H9 (cell line): Measurements from ENCODE around the gene DESI2. TPM values are rescaled to one million over a fixed set of nuclear protein-coding genes. Genes with fewer than 3 reads are reported as not detected.
A peak's percentile ranks its signal among the peaks of the same experiment; 100 is the strongest.

ENCODE experiments used
- DNase-seq: peaks from one replicate; pipeline ENCODE4 v3.0.0-alpha.2; 2017
- H2AFZ ChIP-seq: one replicate; pipeline ENCODE4 v1.6.1; 2013; ENCODE audit warnings: mild to moderate bottlenecking, low read length, control low read depth, moderate library complexity
- H2AK5ac ChIP-seq: 2 replicates; pipeline ENCODE4 v1.6.1; 2013; ENCODE audit warnings: low read length, control low read depth, mixed read lengths; ENCODE audit not compliant: insufficient read length
- H2BK120ac ChIP-seq: one replicate; pipeline ENCODE4 v1.6.1; 2013; ENCODE audit warnings: low read depth, mild to moderate bottlenecking, low read length, control low read depth, inconsistent platforms; ENCODE audit not compliant: poor library complexity, severe bottlenecking
- H2BK12ac ChIP-seq: 2 replicates; pipeline ENCODE4 v1.6.1; 2013; ENCODE audit warnings: low read length, control low read depth, mixed read lengths, low read depth; ENCODE audit not compliant: insufficient read length
- H2BK15ac ChIP-seq: 2 replicates; pipeline ENCODE4 v1.6.1; 2013; ENCODE audit warnings: low read depth, low read length, control low read depth
- H2BK20ac ChIP-seq: one replicate; pipeline ENCODE4 v1.6.1; 2013; ENCODE audit warnings: low read depth, mild to moderate bottlenecking, low read length, control low read depth, inconsistent platforms; ENCODE audit not compliant: poor library complexity, severe bottlenecking
- H2BK5ac ChIP-seq: 2 replicates; pipeline ENCODE4 v1.6.1; 2013; ENCODE audit warnings: low read length, control low read depth, mixed read lengths; ENCODE audit not compliant: insufficient read length
- H3K14ac ChIP-seq: 2 replicates; pipeline ENCODE4 v1.6.1; 2013; ENCODE audit warnings: low read length, control low read depth; ENCODE audit not compliant: insufficient read depth
- H3K18ac ChIP-seq: 2 replicates; pipeline ENCODE4 v1.6.1; 2013; ENCODE audit warnings: low read depth, mild to moderate bottlenecking, mixed read lengths, low read length, control low read depth; ENCODE audit not compliant: insufficient read length
- H3K23ac ChIP-seq: 2 replicates; pipeline ENCODE4 v1.6.1; 2013; ENCODE audit warnings: low read length, control low read depth, mixed read lengths, low read depth; ENCODE audit not compliant: insufficient read length
- H3K23me2 ChIP-seq: 2 replicates; pipeline ENCODE4 v1.6.1; 2013; ENCODE audit warnings: low read depth, mild to moderate bottlenecking, mixed read lengths, low read length, control low read depth; ENCODE audit not compliant: insufficient read length, poor library complexity, severe bottlenecking
- H3K27ac ChIP-seq: 2 replicates; pipeline ENCODE4 v1.5.1; 2013; ENCODE audit warnings: low read length, control low read depth, mixed read lengths, low read depth; ENCODE audit not compliant: insufficient read length
- H3K27me3 ChIP-seq: 2 replicates; pipeline ENCODE4 v1.6.1; 2013; ENCODE audit warnings: low read length, control low read depth, inconsistent platforms; ENCODE audit not compliant: insufficient read depth
- H3K4ac ChIP-seq: 2 replicates; pipeline ENCODE4 v1.6.1; 2013; ENCODE audit warnings: low read depth, mild to moderate bottlenecking, control low read depth, inconsistent platforms, low read length, moderate library complexity
- H3K4me1 ChIP-seq: 2 replicates; pipeline ENCODE4 v1.6.1; 2013; ENCODE audit warnings: low read length, control low read depth, inconsistent platforms; ENCODE audit not compliant: insufficient read depth
- H3K4me2 ChIP-seq: 2 replicates; pipeline ENCODE4 v1.6.1; 2013; ENCODE audit warnings: low read length, control low read depth, mixed read lengths; ENCODE audit not compliant: insufficient read length, insufficient read depth
- H3K56ac ChIP-seq: 2 replicates; pipeline ENCODE4 v1.6.1; 2013; ENCODE audit warnings: low read depth, mild to moderate bottlenecking, mixed read lengths, low read length, control low read depth; ENCODE audit not compliant: insufficient read length
- H3K79me1 ChIP-seq: 2 replicates; pipeline ENCODE4 v1.6.1; 2013; ENCODE audit warnings: low read depth, mild to moderate bottlenecking, moderate library complexity, low read length, control low read depth, inconsistent platforms; ENCODE audit not compliant: insufficient read depth, poor library complexity, severe bottlenecking
- H3K79me2 ChIP-seq: 2 replicates; pipeline ENCODE4 v1.6.1; 2013; ENCODE audit warnings: low read length, control low read depth, inconsistent platforms; ENCODE audit not compliant: insufficient read depth
- H3K9ac ChIP-seq: 2 replicates; pipeline ENCODE4 v1.6.1; 2013; ENCODE audit warnings: low read length, control low read depth, mixed read lengths; ENCODE audit not compliant: insufficient read length; ENCODE audit errors: extremely low read depth
- H3K9me3 ChIP-seq: one replicate; pipeline ENCODE4 v1.6.1; 2013; ENCODE audit warnings: low read depth, low read length, inconsistent platforms; ENCODE audit not compliant: control insufficient read depth
- H3T11ph ChIP-seq: one replicate; pipeline ENCODE4 v1.6.1; 2013; ENCODE audit warnings: mild to moderate bottlenecking, low read length, control low read depth, inconsistent platforms
- H4K20me1 ChIP-seq: one replicate; pipeline ENCODE4 v1.6.1; 2013; ENCODE audit not compliant: control insufficient read depth, insufficient read length, insufficient read depth
- H4K5ac ChIP-seq: 2 replicates; pipeline ENCODE4 v1.6.1; 2013; ENCODE audit warnings: low read depth, mild to moderate bottlenecking, mixed read lengths, low read length, control low read depth; ENCODE audit not compliant: insufficient read length
- H4K8ac ChIP-seq: replicated peaks from 2 replicates; pipeline ENCODE4 v1.6.1; 2013; ENCODE audit warnings: low read length, control low read depth, mixed read lengths, low read depth; ENCODE audit not compliant: insufficient read length
- H4K91ac ChIP-seq: 2 replicates; pipeline ENCODE4 v1.6.1; 2013; ENCODE audit warnings: low read depth, mild to moderate bottlenecking, moderate library complexity, mixed read lengths, low read length, control low read depth; ENCODE audit not compliant: insufficient read length
- H3K27ac Mint-ChIP-seq, 3 experiments: 2 replicates in 2 of 3; 3 replicates in 1 of 3; pipeline ENCODE4 v1.8.0; 2020 to 2021; ENCODE audit warnings: mixed read lengths in 3 of 3, mild to moderate bottlenecking in 1 of 3, moderate library complexity in 1 of 3
- H3K27me3 Mint-ChIP-seq: 2 replicates; pipeline ENCODE4 v1.8.0; 2021; ENCODE audit warnings: low read depth, mild to moderate bottlenecking, moderate library complexity, mixed read lengths
- H3K36me3 Mint-ChIP-seq, 3 experiments: 2 replicates in 2 of 3; 3 replicates in 1 of 3; pipeline ENCODE4 v1.8.0; 2020 to 2021; ENCODE audit warnings: low read depth in 3 of 3, mixed read lengths in 3 of 3; ENCODE audit not compliant: insufficient read depth in 1 of 3
- H3K4me1 Mint-ChIP-seq, 2 experiments: 2 replicates each; pipeline ENCODE4 v1.8.0; 2020; ENCODE audit warnings: mixed read lengths in 2 of 2
- H3K4me3 Mint-ChIP-seq, 2 experiments: 2 replicates in 1 of 2; 3 replicates in 1 of 2; pipeline ENCODE4 v1.8.0; 2020 to 2021; ENCODE audit warnings: mild to moderate bottlenecking in 2 of 2, mixed read lengths in 2 of 2, moderate library complexity in 1 of 2
- H3K9me3 Mint-ChIP-seq, 2 experiments: 2 replicates in 1 of 2; 3 replicates in 1 of 2; pipeline ENCODE4 v1.8.0; 2020; ENCODE audit warnings: mild to moderate bottlenecking in 2 of 2, mixed read lengths in 2 of 2, moderate library complexity in 1 of 2
- CTCF ChIP-seq: fragments of 200-600 bp; sonication (generic); conservative IDR thresholded peaks from 3 replicates; pipeline ENCODE4 v1.8.0; 2021; ENCODE audit warnings: antibody characterized with exemption, mild to moderate bottlenecking
- WGBS: extraction: QIAGEN DNeasy Blood & Tissue Kit; methylation state at CpG from one replicate; pipeline ENCODE4 v1.1.7; 2013; ENCODE audit warnings: missing lambda C conversion rate, low lambda C conversion rate, mixed read lengths; ENCODE audit not compliant: insufficient read length; ENCODE audit errors: extremely low coverage; 5-methylcytosine and 5-hydroxymethylcytosine counted together
- total RNA-seq: library from RNA; stranded (reverse); gene quantifications from 2 replicates; pipeline ENCODE4 v1.2.1, GENCODE V29; 2021

Gene DESI2
- total RNA-seq, 1 experiment from 2014 or later = 89.9 TPM

- Histone ChIP-seq H3K79me2 (no peaks in the 10 kb centered on the region), H2AFZ (no peak overlapping the region)
- no peak for DNase-seq
Observed at GRCh38 chr1:244757091-244757939, 104.4 kb downstream of the DESI2 start.

More at GRCh38 chr1:244757091-244757939, 104.4 kb downstream of the DESI2 start:
- Histone ChIP-seq H2BK5ac (no peak overlapping the region), H2AK5ac (no peak overlapping the region), H3K4me1 (peaks cover 2% of the 10 kb centered on the region; the same call in 1 of the 2 replicates), H3K4ac (no peak overlapping the region), H3K56ac (no peak overlapping the region), H3K23me2 (no peaks in the 10 kb centered on the region), H3K23ac (no peak overlapping the region), H2BK15ac (no peak overlapping the region), H4K8ac (no peak overlapping the region), H3T11ph (no peak overlapping the region), H3K27ac (no peak overlapping the region), H3K9ac (no peak overlapping the region), H3K79me1 (no peaks in the 10 kb centered on the region), H4K91ac (no peak overlapping the region), H3K9me3 (no peaks in the 10 kb centered on the region), H2BK12ac (no peak overlapping the region), H3K14ac (peak overlapping the region; percentile 55; the same call in 1 of the 2 replicates), H3K27me3 (no peaks in the 10 kb centered on the region), H2BK20ac (no peak overlapping the region), H4K20me1 (no peaks in the 10 kb centered on the region), H2BK120ac (no peak overlapping the region), H3K18ac (no peak overlapping the region), H3K4me2 (no peak overlapping the region), H4K5ac (no peak overlapping the region)
- H3K4me1 Mint-ChIP-seq = peaks cover 26 to 32% of the 10 kb centered on the region in 2 experiments
- H3K27me3 Mint-ChIP-seq = no peaks in the 10 kb centered on the region
- no peak for TF ChIP-seq CTCF
- no peaks in the 10 kb centered on the region for H3K36me3 Mint-ChIP-seq
- WGBS = no CpG with 5 or more reads among the region's 15 CpGs
- H3K9me3 Mint-ChIP-seq = peaks cover 0 to under 1% of the 10 kb centered on the region in 2 experiments; a peak in 2 of 5 replicates
- no peak overlapping the region for H3K27ac Mint-ChIP-seq
- no peak overlapping the region for H3K4me3 Mint-ChIP-seq

Other genes starting within 250 kb of the DESI2 start
- 65.4 and 70.1 TPM in 2 replicates for gene ADSS2, start 201.2 kb upstream of the DESI2 start, total RNA-seq
- gene CATSPERE, start 191.9 kb upstream of the DESI2 start, total RNA-seq = 0.31 and 0.55 TPM in 2 replicates
- gene COX20, start 182.5 kb downstream of the DESI2 start, total RNA-seq = 38.0 and 39.2 TPM in 2 replicates
- gene HNRNPU, start 211.4 kb downstream of the DESI2 start, total RNA-seq = 651 and 657 TPM in 2 replicates